HEK293 (cell line): ENCODE data around the gene ASPRV1.

Experiments
- CTCF ChIA-PET: fragments of 350-600 bp; formaldehyde crosslinking; extraction: SDS; loops from one replicate; lab custom pipeline; 2021; ENCODE audit warnings: antibody characterized with exemption; lab: Yijun Ruan, JAX
- POLR2A ChIA-PET: fragments of 300-600 bp; formaldehyde crosslinking; extraction: SDS; loops from one replicate; lab custom pipeline; 2020; ENCODE audit warnings: antibody characterized with exemption, inconsistent platforms; lab: Yijun Ruan, JAX
- H3K27ac ChIP-seq: fragments of 200-500 bp; sonication (Bioruptor generic); 2 replicates; pipeline ENCODE4 v1.5.1; 2014; ENCODE audit warnings: low read depth, low read length, control low read depth, inconsistent platforms; ENCODE audit errors: extremely low read depth
- H3K36me3 ChIP-seq, 2 experiments: fragments of 200-500 bp in 1 of 2; sonication (Bioruptor generic) in 1 of 2; 1 replicate in 1 of 2; 2 replicates in 1 of 2; pipeline ENCODE4 v1.5.1; 2014 to 2017; ENCODE audit warnings: inconsistent platforms in 2 of 2, low read length in 2 of 2; ENCODE audit not compliant: control insufficient read depth in 2 of 2, insufficient read depth in 1 of 2
- H3K4me1 ChIP-seq: fragments of 200-500 bp; sonication (Bioruptor generic); 2 replicates; pipeline ENCODE4 v1.5.1; 2014; ENCODE audit warnings: mild to moderate bottlenecking, low read length, inconsistent platforms; ENCODE audit not compliant: control insufficient read depth, insufficient read depth
- H3K4me3 ChIP-seq: 2 replicates; pipeline ENCODE4 v1.5.1; 2011; ENCODE audit warnings: low read depth, mild to moderate bottlenecking, control low read depth, low read length, moderate library complexity
- H3K9me3 ChIP-seq: fragments of 200-500 bp; sonication (Bioruptor generic); 2 replicates; pipeline ENCODE4 v1.5.1; 2014; ENCODE audit warnings: low read depth, low read length, inconsistent platforms; ENCODE audit not compliant: control insufficient read depth, insufficient read depth
- FEZF1 ChIP-seq: fragments of 450-650 bp; formaldehyde crosslinking; IDR thresholded peaks from 2 replicates; pipeline ENCODE4 v1.5.1; 2016; ENCODE audit warnings: missing biosample characterization, missing genetic modification characterization
- HOXA7 ChIP-seq: sonication (generic); formaldehyde crosslinking; IDR thresholded peaks from 2 replicates; pipeline ENCODE4 v1.8.1; 2022; ENCODE audit warnings: missing genetic modification reagents, borderline replicate concordance
- MYNN ChIP-seq: fragments of 450-650 bp; formaldehyde crosslinking; IDR thresholded peaks from 2 replicates; pipeline ENCODE4 v1.5.1; 2016; ENCODE audit warnings: missing biosample characterization, missing genetic modification characterization, borderline replicate concordance
- ZBTB10 ChIP-seq: fragments of 450-650 bp; formaldehyde crosslinking; IDR thresholded peaks from 2 replicates; pipeline ENCODE4 v1.5.1; 2016; ENCODE audit warnings: missing biosample characterization, missing genetic modification characterization
- ZBTB7A ChIP-seq: fragments of 450-650 bp; formaldehyde crosslinking; IDR thresholded peaks from 2 replicates; pipeline ENCODE4 v1.5.1; 2016; ENCODE audit warnings: low read depth, missing biosample characterization, missing genetic modification characterization
- ZFHX2 ChIP-seq: fragments of 450-650 bp; formaldehyde crosslinking; conservative IDR thresholded peaks from 2 replicates; pipeline ENCODE4 v1.5.1; 2016; ENCODE audit warnings: missing biosample characterization, missing genetic modification characterization
- ZFP41 ChIP-seq: fragments of 450-650 bp; formaldehyde crosslinking; IDR thresholded peaks from 2 replicates; pipeline ENCODE4 v1.5.1; 2016; ENCODE audit warnings: missing biosample characterization, missing genetic modification characterization, borderline replicate concordance
- ZNF121 ChIP-seq: fragments of 450-650 bp; formaldehyde crosslinking; IDR thresholded peaks from 2 replicates; pipeline ENCODE4 v1.5.1; 2016; ENCODE audit warnings: missing biosample characterization, missing genetic modification characterization
- ZNF146 ChIP-seq: fragments of 450-650 bp; formaldehyde crosslinking; IDR thresholded peaks from 2 replicates; pipeline ENCODE4 v1.5.1; 2016; ENCODE audit warnings: missing biosample characterization, missing genetic modification characterization
- ZNF157 ChIP-seq: fragments of 450-650 bp; formaldehyde crosslinking; IDR thresholded peaks from 2 replicates; pipeline ENCODE4 v1.5.1; 2016; ENCODE audit warnings: missing biosample characterization, missing genetic modification characterization
- ZNF473 ChIP-seq: fragments of 450-650 bp; formaldehyde crosslinking; IDR thresholded peaks from 2 replicates; pipeline ENCODE4 v1.5.1; 2017; ENCODE audit warnings: missing biosample characterization, missing genetic modification characterization
- ZNF544 ChIP-seq: fragments of 450-650 bp; formaldehyde crosslinking; IDR thresholded peaks from 2 replicates; pipeline ENCODE4 v1.5.0; 2017; ENCODE audit warnings: missing biosample characterization, missing genetic modification characterization
- ZNF548 ChIP-seq: fragments of 450-650 bp; formaldehyde crosslinking; IDR thresholded peaks from 2 replicates; pipeline ENCODE4 v1.5.1; 2016; ENCODE audit warnings: missing biosample characterization, missing genetic modification characterization
- ZNF549 ChIP-seq: fragments of 450-650 bp; IDR thresholded peaks from 2 replicates; pipeline ENCODE4 v1.5.1; 2018; ENCODE audit warnings: missing biosample characterization, missing genetic modification characterization, mild to moderate bottlenecking, inconsistent platforms, moderate library complexity
- ZNF843 ChIP-seq: fragments of 450-650 bp; formaldehyde crosslinking; IDR thresholded peaks from 2 replicates; pipeline ENCODE4 v1.5.1; 2016; ENCODE audit warnings: missing biosample characterization, missing genetic modification characterization
- ZSCAN16 ChIP-seq: fragments of 450-650 bp; formaldehyde crosslinking; IDR thresholded peaks from 2 replicates; pipeline ENCODE4 v1.5.1; 2016; ENCODE audit warnings: missing biosample characterization, missing genetic modification characterization
- TF ChIP-seq, protein P1 (sequence below): fragments of 450-650 bp; formaldehyde crosslinking; IDR thresholded peaks from 2 replicates; pipeline ENCODE4 v1.5.1; 2017; ENCODE audit warnings: missing biosample characterization, missing genetic modification characterization
- TF ChIP-seq, protein P2 (sequence below): fragments of 450-650 bp; formaldehyde crosslinking; IDR thresholded peaks from 2 replicates; pipeline ENCODE4 v1.5.1; 2017; ENCODE audit warnings: missing biosample characterization, mild to moderate bottlenecking, missing genetic modification characterization, moderate library complexity
- TF ChIP-seq, protein P3 (sequence below): fragments of 450-650 bp; formaldehyde crosslinking; IDR thresholded peaks from 2 replicates; pipeline ENCODE4; 2016; ENCODE audit warnings: missing biosample characterization, missing genetic modification characterization
- TF ChIP-seq, protein P4 (sequence below): fragments of 450-650 bp; formaldehyde crosslinking; IDR thresholded peaks from 2 replicates; pipeline ENCODE4 v1.5.1; 2016; ENCODE audit warnings: missing biosample characterization, missing genetic modification characterization

ASPRV1 gene

DNA sequence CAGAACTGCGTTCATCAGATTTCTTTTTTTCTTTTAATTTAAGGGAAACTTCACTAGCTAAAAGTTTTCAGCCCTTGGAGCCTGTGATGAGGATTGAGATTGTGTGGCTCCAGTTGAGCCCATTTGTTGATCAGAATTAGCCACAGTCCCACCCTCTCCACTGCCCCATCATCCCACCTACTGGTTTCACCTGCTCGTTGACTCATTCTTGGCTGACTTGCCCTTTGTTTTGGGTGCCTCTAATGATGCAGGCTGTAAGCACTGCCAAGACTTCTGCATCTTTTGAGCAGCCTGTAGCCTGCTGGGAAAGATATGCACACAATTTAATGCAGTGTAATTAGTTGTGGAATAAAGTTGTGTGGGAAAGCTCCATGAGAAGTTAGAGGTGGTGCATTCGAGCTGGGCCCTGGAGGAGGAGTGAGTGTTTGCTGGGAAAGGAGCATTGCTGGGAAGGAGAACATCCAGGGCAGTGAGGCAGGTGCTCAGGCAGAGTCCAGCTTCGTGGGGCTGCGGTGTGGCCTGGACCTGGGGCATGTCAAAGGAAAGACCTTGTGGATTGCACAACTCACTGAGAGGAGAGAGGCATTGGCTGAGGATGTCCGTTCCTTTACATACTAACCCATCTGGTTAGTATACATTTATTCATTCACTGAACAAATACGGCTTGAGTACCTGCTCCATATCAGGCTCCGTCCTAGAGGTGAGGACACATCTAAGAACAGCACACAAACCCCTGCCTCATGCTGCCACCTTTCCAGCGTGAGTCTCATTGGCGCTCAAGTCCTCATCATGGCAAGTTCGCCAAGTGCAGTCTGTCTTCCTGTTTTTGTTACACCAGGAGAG is 18.2 kb downstream of the ASPRV1 start:
- POLR2A ChIA-PET, result no interaction called here
- Histone ChIP-seq H3K4me1 (no peaks in the 10 kb centered on the region), H3K9me3 (no peaks in the 10 kb centered on the region), H3K36me3 (peaks cover 5 to 29% of the 10 kb centered on the region in 2 experiments; a peak in 2 of 3 replicates), H3K4me3 (no peak overlapping the region), H3K27ac (no peak overlapping the region)
- no peak for TF ChIP-seq HOXA7 (CRISPR knock-in tag)
- TF ChIP-seq FEZF1 (tag by site-specific recombination), result no peak
- TF ChIP-seq MYNN, result no peak
- TF ChIP-seq ZNF544, result no peak
- TF ChIP-seq, protein P1, sequence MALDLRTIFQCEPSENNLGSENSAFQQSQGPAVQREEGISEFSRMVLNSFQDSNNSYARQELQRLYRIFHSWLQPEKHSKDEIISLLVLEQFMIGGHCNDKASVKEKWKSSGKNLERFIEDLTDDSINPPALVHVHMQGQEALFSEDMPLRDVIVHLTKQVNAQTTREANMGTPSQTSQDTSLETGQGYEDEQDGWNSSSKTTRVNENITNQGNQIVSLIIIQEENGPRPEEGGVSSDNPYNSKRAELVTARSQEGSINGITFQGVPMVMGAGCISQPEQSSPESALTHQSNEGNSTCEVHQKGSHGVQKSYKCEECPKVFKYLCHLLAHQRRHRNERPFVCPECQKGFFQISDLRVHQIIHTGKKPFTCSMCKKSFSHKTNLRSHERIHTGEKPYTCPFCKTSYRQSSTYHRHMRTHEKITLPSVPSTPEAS (tag by site-specific recombination), result no peak
- TF ChIP-seq, protein P2, sequence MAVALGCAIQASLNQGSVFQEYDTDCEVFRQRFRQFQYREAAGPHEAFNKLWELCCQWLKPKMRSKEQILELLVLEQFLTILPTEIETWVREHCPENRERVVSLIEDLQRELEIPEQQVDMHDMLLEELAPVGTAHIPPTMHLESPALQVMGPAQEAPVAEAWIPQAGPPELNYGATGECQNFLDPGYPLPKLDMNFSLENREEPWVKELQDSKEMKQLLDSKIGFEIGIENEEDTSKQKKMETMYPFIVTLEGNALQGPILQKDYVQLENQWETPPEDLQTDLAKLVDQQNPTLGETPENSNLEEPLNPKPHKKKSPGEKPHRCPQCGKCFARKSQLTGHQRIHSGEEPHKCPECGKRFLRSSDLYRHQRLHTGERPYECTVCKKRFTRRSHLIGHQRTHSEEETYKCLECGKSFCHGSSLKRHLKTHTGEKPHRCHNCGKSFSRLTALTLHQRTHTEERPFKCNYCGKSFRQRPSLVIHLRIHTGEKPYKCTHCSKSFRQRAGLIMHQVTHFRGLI (tag by site-specific recombination), result no peak
- TF ChIP-seq, protein P3, sequence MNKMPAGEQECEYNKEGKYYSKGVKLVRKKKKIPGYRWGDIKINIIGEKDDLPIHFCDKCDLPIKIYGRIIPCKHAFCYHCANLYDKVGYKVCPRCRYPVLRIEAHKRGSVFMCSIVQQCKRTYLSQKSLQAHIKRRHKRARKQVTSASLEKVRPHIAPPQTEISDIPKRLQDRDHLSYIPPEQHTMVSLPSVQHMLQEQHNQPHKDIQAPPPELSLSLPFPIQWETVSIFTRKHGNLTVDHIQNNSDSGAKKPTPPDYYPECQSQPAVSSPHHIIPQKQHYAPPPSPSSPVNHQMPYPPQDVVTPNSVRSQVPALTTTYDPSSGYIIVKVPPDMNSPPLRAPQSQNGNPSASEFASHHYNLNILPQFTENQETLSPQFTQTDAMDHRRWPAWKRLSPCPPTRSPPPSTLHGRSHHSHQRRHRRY, result no peak
- no peak for TF ChIP-seq ZFP41 (tag by site-specific recombination)
- TF ChIP-seq, protein P4, sequence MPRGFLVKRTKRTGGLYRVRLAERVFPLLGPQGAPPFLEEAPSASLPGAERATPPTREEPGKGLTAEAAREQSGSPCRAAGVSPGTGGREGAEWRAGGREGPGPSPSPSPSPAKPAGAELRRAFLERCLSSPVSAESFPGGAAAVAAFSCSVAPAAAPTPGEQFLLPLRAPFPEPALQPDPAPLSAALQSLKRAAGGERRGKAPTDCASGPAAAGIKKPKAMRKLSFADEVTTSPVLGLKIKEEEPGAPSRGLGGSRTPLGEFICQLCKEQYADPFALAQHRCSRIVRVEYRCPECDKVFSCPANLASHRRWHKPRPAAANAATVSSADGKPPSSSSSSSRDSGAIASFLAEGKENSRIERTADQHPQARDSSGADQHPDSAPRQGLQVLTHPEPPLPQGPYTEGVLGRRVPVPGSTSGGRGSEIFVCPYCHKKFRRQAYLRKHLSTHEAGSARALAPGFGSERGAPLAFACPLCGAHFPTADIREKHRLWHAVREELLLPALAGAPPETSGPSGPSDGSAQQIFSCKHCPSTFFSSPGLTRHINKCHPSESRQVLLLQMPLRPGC (tag by site-specific recombination), result no peak
- CTCF ChIA-PET, result interaction anchor here (0.5 to 0.7 kb wide), 4 partner anchors 19 to 281 kb away, joined by 3 to 6 read pairs (median 3); no protein-coding TSS in a partner anchor

DNA sequence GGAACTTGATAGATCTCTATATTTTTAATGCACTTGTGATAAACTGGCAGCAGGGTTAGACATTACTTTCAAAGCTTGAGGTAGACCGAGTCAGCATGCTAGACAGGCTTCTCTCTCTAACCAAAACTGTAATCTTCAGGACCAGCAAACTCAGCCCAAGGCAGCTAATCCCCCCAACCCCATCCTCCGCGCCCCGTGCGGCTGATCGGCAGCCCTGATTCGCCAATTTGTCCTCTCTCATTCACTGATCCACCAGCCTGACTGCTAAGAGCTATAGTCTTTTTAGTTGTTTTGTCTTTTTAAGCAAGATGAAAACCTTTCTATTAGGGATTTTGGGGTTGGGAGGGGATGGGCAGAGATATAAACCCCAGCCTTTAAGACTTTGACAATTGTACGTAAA is 20.7 kb downstream of the ASPRV1 start:
- ChIA-PET POLR2A (no interaction called here), CTCF (no interaction called here)
- H3K36me3 ChIP-seq, result peaks cover 8 to 52% of the 10 kb centered on the region in 2 experiments; a peak in 2 of 3 replicates
- TF ChIP-seq ZNF549 (tag by site-specific recombination) (no peak), ZSCAN16 (tag by site-specific recombination) (no peak), ZNF843 (no peak), ZBTB7A (no peak), ZNF473 (tag by site-specific recombination) (no peak)
- no peaks in the 10 kb centered on the region for H3K4me1 ChIP-seq
- H3K4me3 ChIP-seq, result no peak overlapping the region
- no peaks in the 10 kb centered on the region for H3K9me3 ChIP-seq
- H3K27ac ChIP-seq, result no peak overlapping the region

DNA sequence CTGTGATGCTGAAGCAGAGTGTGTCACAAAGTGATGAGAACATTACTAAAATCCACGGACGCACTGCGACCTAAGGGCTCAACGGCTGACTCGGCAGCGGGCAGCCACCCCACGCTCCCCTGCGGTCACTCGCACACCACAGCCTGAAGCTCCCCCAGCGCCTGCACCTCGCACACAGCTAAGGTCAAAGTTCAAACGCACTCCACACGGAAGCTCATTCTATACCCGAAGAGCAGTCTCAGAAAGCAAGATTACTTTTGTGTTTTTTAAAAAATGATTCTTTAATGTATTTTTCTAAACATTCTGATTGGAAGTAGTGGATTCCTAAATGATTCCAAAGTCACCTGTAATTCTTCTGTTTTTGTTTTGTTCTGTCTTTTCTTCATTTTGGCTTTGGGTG is 21.7 kb downstream of the ASPRV1 start:
- Histone ChIP-seq H3K4me3 (no peak overlapping the region), H3K4me1 (no peaks in the 10 kb centered on the region), H3K9me3 (no peaks in the 10 kb centered on the region), H3K27ac (no peak overlapping the region), H3K36me3 (peaks cover 8 to 58% of the 10 kb centered on the region in 2 experiments; a peak in 2 of 3 replicates)
- ChIA-PET POLR2A (interaction anchor here (0.6 kb wide), 1 partner anchor 123 kb away, joined by 3 read pairs; no protein-coding TSS in a partner anchor), CTCF (no interaction called here)
- TF ChIP-seq ZNF473 (tag by site-specific recombination) (no peak), ZBTB10 (tag by site-specific recombination) (no peak), ZNF146 (tag by site-specific recombination) (no peak), ZNF157 (tag by site-specific recombination) (no peak), ZNF121 (no peak), ZFHX2 (tag by site-specific recombination) (no peak), ZNF548 (tag by site-specific recombination) (no peak)
